ENCODE data around the gene RLBP1. TPM values are rescaled to one million over a fixed set of nuclear protein-coding genes. Genes with fewer than 3 reads are reported as not detected.

RLBP1 gene
- total RNA-seq, 2 donors from 2014 or later: not detected

DNA sequence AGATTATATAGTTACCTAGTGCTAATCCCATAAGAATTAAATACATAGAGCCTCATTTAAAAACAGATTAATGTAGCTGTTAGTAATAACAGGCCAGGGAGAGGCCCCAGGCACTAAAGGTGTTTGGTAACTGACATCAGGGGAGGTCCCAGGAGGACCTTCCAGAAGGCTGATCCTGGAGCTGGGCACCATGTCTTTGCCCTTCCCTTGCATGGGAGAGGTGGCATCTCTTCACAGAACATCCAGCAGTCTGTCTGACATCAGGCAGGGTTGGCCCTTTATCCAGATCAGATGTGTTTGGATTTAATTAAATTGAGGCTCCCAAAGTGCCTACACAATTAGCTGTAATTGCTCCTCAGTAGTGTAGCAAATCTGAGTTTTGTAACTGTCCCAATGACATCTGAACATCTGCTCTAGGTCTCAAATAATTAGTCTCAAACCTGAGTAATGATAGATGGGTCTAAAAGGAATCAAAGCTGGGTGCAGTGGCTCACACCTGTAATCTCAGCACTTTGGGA is 53.0 kb downstream of the RLBP1 start:
- Histone ChIP-seq H3K27ac (peak overlapping the region; percentile 86), H3K9me3 (no peaks in the 10 kb centered on the region), H3K27me3 (replicated peaks; ENCODE audit: insufficient read depth) (no peaks in the 10 kb centered on the region), H3K36me3 (no peaks in the 10 kb centered on the region), H3K4me1 (ENCODE audit: control insufficient read depth in 1 of 2, low read depth in 2 of 2) (peaks cover 43 to 63% of the 10 kb centered on the region in 2 donors), H3K4me3 (no peak overlapping the region)
- DNase-seq (ENCODE audit: low spot score): no peak
- ATAC-seq (ENCODE audit: insufficient number of reproducible peaks, low FRiP score, low read depth): no peak
- TF ChIP-seq CTCF (IDR thresholded peaks at IDR 0.05): no peak

DNA sequence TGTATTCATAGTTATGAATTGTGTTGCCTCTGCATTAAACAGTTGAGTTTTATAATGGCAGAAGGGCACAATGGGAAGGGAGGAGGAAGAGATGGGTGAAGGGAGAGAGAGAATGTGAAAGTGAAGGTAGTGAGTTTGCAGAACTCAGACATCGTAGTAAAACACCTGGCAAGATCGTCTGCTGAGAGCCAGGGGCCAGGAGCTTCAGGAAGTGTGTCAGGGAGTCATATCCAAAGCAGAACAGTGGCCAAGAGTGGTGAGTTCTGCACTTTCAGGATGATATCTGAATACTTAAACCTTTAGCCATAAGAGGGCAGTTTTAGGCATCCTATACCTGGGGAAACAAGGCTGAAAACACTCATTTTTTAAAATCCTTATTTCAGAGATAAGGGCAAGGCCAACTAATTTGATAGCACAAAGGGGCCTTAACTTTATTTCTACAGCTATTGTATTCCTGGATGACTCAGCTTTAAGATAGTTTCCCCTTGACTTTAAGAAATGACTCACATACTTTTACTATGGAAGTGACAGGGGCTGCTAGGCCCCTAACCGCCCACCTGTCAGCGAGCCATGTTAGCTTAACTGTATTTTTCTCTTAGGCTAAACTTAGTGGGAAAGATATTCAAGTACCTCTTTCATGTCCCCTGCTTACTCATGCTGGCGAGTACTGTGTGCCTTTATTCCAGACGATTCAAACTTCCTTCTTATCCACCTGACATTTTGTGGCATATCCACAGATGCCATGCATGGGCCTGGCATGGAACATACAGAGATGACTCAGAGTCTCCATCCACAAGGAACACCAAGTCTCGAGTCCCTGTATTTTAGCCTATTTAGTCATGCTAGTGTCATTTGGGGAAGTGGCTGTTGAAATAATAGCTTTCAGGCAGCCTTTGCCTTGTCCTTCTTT is 53.9 kb downstream of the RLBP1 start:
- DNase-seq (ENCODE audit: low spot score) (peak; percentile 45), ATAC-seq (ENCODE audit: insufficient number of reproducible peaks, low FRiP score, low read depth) (peak; percentile 64)
- H3K27me3 ChIP-seq (replicated peaks; ENCODE audit: insufficient read depth): no peaks in the 10 kb centered on the region
- H3K4me1 ChIP-seq (ENCODE audit: control insufficient read depth in 1 of 2, low read depth in 2 of 2): peaks cover 43 to 55% of the 10 kb centered on the region in 2 donors
- no peaks in the 10 kb centered on the region for H3K9me3 ChIP-seq
- no peaks in the 10 kb centered on the region for H3K36me3 ChIP-seq
- peak overlapping the region; percentile 86 for H3K27ac ChIP-seq
- no peak for TF ChIP-seq CTCF (IDR thresholded peaks at IDR 0.05)
- no peak overlapping the region for H3K4me3 ChIP-seq

DNA sequence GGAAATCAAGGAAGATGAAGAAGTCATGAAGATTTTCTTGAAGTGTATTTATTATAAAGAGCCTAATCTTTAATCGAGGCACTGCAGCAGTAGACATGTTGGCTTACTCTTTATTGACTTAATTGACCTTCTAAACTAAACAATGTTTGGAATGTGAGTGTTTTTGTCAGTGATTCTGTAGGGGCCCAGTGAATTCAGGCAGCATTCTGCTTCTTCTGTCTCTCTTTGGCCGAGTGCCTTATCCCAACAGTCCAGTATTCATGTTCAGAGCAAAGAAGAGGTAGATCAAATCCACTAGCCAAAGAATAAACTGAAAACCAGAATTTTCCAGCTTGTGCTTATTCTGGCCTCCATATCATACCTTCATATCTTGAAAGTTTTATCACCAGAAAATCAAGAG is 55.7 kb downstream of the RLBP1 start:
- Histone ChIP-seq H3K27ac (peak overlapping the region; percentile 86), H3K27me3 (replicated peaks; ENCODE audit: insufficient read depth) (no peaks in the 10 kb centered on the region), H3K4me3 (no peak overlapping the region), H3K36me3 (no peaks in the 10 kb centered on the region), H3K9me3 (no peaks in the 10 kb centered on the region), H3K4me1 (ENCODE audit: control insufficient read depth in 1 of 2, low read depth in 2 of 2) (peaks cover 43 to 55% of the 10 kb centered on the region in 2 donors)
- no peak for TF ChIP-seq CTCF (IDR thresholded peaks at IDR 0.05)
- no peak for ATAC-seq (ENCODE audit: insufficient number of reproducible peaks, low FRiP score, low read depth)
- DNase-seq (ENCODE audit: low spot score): no peak

DNA sequence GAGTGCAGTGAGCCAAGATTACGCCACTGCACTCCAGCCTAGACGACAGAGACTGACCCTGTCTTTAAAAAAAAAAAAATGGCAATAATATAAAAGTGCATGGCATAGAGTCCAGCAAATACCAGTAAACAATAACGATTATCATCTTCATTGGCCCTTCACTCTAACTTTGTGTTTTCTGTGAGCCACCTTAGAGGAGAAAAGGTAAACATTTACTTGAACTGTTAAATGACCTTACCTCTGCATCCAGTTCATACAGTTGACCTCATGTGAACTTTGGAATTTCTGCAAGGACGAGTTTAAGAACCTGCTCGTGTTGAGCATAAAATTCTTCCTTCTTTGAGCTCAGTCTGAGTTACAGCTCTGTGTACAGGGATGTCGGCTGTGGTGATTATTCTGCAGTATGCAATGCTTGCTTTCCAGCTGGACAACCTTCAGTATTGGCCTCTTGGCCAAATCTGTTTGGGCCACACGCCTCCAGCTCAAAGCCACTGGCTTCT is 56.6 kb downstream of the RLBP1 start:
- Histone ChIP-seq H3K27ac (peak overlapping the region in 1 of 2 donors; percentile 86), H3K4me1 (ENCODE audit: control insufficient read depth in 1 of 2, low read depth in 2 of 2) (peaks cover 43 to 54% of the 10 kb centered on the region in 2 donors), H3K4me3 (no peak overlapping the region), H3K36me3 (no peaks in the 10 kb centered on the region), H3K9me3 (no peaks in the 10 kb centered on the region), H3K27me3 (replicated peaks; ENCODE audit: insufficient read depth) (no peaks in the 10 kb centered on the region)
- ATAC-seq (ENCODE audit: insufficient number of reproducible peaks, low FRiP score, low read depth): no peak
- no peak for TF ChIP-seq CTCF (IDR thresholded peaks at IDR 0.05)
- DNase-seq (ENCODE audit: low spot score): no peak

DNA sequence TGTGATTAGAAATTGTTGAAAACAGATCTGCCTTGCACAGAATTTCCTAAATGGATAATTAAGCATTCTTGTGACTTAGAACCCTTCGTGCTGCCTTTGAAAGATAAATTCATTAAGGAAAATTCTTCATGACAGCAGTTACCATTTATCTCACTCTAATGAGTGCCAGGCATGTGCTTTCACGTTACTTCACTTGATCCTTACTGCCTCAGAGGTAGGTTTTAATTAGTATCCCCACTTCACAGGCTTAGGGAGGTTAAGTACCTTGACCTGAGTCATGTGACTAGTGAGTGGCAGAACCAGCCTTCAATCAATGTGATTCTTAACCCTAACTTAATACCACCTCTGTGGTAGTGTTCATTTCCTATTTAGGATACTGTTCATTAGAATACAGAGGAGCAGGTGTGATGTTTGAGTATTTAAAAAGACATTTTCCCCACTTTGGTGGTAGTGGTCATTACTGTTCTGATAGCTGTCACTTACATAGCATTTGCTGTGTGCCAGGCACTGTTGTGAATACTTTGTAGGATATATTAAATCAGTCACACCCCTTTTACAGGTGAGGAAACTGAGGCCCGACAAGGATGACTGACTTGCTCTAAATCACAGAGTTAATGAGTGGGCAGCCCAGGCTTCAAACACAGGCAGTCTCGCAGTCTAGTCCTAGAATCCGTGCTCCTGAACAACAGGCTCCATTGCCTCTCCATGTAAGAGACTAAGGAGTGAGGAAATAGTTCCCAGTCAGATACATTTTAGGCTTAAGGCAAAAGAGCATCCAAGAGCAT is 57.9 kb downstream of the RLBP1 start:
- Histone ChIP-seq H3K27ac (no peak overlapping the region), H3K9me3 (no peaks in the 10 kb centered on the region), H3K36me3 (peaks cover 4% of the 10 kb centered on the region), H3K27me3 (replicated peaks; ENCODE audit: insufficient read depth) (no peaks in the 10 kb centered on the region), H3K4me3 (no peak overlapping the region), H3K4me1 (ENCODE audit: control insufficient read depth in 1 of 2, low read depth in 2 of 2) (peaks cover 39 to 41% of the 10 kb centered on the region in 2 donors)
- ATAC-seq (ENCODE audit: insufficient number of reproducible peaks, low FRiP score, low read depth) (no peak), DNase-seq (ENCODE audit: low spot score) (no peak)
- no peak for TF ChIP-seq CTCF (IDR thresholded peaks at IDR 0.05)

Measured in thoracic aorta (tissue), 2 donors.